ENCODE data around the gene ULK3.

DNA sequence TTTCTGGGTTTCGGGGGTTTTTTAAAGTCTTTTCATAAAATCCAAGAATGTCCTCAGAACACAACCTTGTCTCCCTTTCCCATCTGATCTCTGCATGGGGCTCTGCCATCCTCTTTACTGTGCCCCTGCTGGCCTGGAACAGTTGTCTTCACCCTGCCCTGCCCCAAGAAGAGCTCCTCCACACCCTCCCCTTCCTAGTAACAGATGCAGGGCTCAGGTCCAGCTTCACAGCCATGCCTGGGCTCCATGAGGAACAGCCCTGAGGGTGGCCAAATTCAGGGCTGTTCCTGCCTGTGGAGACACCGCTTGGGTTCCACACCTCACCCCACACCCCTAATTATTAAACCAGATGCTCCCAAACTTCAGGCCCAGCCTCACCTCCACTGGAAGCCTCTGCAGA lies 12.9 kb upstream of the ULK3 start:
- TF ChIP-seq, protein P1, sequence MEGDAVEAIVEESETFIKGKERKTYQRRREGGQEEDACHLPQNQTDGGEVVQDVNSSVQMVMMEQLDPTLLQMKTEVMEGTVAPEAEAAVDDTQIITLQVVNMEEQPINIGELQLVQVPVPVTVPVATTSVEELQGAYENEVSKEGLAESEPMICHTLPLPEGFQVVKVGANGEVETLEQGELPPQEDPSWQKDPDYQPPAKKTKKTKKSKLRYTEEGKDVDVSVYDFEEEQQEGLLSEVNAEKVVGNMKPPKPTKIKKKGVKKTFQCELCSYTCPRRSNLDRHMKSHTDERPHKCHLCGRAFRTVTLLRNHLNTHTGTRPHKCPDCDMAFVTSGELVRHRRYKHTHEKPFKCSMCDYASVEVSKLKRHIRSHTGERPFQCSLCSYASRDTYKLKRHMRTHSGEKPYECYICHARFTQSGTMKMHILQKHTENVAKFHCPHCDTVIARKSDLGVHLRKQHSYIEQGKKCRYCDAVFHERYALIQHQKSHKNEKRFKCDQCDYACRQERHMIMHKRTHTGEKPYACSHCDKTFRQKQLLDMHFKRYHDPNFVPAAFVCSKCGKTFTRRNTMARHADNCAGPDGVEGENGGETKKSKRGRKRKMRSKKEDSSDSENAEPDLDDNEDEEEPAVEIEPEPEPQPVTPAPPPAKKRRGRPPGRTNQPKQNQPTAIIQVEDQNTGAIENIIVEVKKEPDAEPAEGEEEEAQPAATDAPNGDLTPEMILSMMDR (IDR thresholded peaks at IDR 0.05), result no peak
- no peak for TF ChIP-seq POLR2A (IDR thresholded peaks at IDR 0.05)
